NCI-H1436 (cell line): ENCODE data around the gene RNF2.
"Not testable (repeated sequence)": the region's sequence is repeated elsewhere in the genome, so short reads cannot be mapped to it uniquely, and the experiment has no call there.

Experiments
- DNase-seq: peaks from one replicate; lab custom pipeline; 2025; lab: John Stamatoyannopoulos, UW

The RNF2 gene

GRCh38 chr1:185050823-185051451, 5.6 kb downstream of the RNF2 start:
- no peak for DNase-seq

DNA sequence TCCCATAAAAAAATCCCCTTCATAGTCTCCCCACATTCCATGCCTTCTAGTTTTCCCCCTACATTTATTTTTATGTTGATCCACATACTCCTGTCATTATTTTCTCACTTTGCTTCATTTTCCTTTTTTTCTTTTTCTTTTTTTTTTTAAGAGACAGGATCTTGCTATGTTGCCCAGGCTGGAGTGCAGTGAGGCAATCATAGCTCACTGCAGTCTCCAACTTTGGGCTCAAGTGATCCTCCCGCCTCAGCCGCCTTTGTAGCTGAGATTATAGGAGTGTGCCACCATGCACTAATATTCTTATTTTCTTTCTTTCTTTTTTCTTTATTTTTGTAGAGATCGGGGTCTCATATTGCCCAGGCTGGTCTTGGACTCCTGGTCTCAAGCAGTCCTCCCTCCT, 7.8 kb downstream of the RNF2 start:
- no peak for DNase-seq

GRCh38 chr1:185054365-185055060, 9.2 kb downstream of the RNF2 start:
- DNase-seq: no peak

GRCh38 chr1:185058110-185058509, 12.8 kb downstream of the RNF2 start:
- DNase-seq: no peak

GRCh38 chr1:185058876-185059275, 13.5 kb downstream of the RNF2 start:
- no peak for DNase-seq

- no peak for DNase-seq
These were observed 14.7 kb downstream of the RNF2 start for GRCh38 chr1:185059950-185060571.

GRCh38 chr1:185062710-185063370, 17.5 kb downstream of the RNF2 start:
- no peak for DNase-seq

DNA sequence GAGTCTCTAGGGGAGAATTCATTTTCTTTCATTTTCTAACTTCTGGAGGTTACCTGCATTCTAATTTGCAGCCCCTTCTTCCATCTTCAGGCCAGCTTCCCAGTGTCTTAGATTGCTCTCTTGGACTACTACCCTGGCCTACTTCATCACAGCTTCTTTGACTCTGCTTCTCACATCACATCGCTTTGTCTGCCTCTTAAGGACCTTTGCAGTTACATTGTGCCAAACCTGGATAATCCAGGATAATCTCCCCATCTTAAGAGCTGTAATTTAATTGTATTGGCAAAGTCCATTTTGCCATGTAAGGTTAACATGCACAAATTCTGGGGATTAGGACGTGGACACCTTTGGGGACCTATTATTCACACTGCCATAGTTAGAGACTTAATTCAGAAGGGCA, 18.4 kb downstream of the RNF2 start:
- DNase-seq: no peak

DNA sequence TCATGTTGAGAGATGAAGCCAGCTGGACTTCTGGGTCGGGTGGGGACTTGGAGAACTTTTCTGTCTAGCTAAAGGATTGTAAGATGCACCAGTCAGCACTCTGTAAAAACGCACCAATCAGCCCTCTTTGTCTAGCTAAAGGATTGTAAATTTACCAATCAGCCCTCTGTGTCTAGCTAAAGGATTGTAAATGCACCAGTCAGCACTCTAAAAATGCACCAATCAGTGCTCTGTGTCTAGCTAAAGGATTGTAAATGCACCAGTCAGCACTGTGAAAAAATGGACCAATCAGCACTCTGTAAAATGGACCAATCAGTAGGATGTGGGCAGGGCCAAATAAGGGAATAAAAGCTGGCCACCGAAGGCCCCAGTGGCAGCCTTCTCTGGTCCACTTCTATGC, 19.6 kb downstream of the RNF2 start:
- DNase-seq: not testable (repeated sequence)

DNA sequence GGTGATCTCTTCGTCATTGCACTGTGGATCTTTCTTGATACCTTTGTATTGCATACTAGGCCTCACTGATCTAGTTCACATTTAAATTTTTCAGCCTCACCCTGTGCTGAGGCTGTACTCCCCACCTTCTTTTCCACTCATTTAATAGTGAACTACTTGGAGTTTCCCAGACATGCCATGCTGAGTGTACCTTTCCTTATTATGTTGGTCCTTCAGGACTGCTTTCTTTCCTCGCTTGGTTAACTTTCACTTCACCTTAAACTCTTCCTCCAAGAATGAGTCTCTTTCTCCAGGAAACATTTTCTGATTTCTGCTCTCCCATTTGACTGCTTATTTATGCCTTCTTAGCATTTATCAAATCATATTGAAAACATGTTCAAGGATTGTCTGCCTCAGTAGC, 20.8 kb downstream of the RNF2 start:
- no peak for DNase-seq

GRCh38 chr1:185068341-185068740, 23.0 kb downstream of the RNF2 start:
- no peak for DNase-seq

- DNase-seq: no peak
These were observed 23.9 kb downstream of the RNF2 start for GRCh38 chr1:185069202-185069772.

DNA sequence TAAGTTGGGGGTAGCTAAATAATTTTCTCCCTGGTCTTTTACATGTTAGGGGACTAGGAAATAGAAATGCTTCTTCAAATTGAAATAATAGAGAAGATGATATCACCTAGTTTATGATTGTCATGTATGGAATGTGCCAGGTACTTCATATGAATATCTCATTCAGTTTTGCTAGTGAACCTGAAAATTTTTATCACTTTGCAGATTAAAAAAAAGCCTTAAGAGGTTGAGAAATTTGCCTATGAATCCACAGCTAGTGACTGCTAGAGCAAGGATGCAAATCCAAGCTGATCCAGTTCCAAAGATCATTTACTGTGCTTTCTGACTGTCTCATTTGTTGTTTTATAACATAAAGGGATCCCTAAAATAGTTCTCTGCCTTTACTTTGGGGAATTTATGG, 24.7 kb downstream of the RNF2 start:
- DNase-seq: no peak

GRCh38 chr1:185073725-185074124, 28.4 kb downstream of the RNF2 start:
- DNase-seq: no peak

GRCh38 chr1:185074307-185074706, 28.9 kb downstream of the RNF2 start:
- no peak for DNase-seq

DNA sequence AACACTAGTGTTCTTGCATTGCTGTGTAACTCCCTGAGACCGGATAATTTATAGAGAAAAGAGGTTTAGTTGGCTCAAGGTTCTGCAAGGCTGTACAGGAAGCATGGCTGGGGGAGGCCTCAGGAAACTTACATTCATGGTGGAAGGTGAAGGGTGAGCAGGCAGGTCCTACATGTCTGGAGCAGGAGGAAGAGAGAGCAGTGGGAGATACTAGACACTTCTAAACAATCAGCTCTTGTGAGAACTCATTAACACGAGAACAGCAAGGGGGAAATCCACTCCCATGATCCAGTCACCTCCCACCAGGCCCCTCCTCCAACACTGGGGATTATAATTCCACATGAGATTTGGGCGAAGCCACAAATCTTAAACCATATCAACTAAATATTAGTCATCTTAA, 30.1 kb downstream of the RNF2 start:
- DNase-seq: no peak

- DNase-seq: no peak
These were observed 32.0 kb downstream of the RNF2 start for GRCh38 chr1:185077374-185077773.

GRCh38 chr1:185080422-185080821, 35.1 kb downstream of the RNF2 start:
- DNase-seq: no peak

- no peak for DNase-seq
These were observed 38.5 kb downstream of the RNF2 start for GRCh38 chr1:185083818-185084217.

GRCh38 chr1:185087101-185087500, 41.7 kb downstream of the RNF2 start:
- DNase-seq: no peak

DNA sequence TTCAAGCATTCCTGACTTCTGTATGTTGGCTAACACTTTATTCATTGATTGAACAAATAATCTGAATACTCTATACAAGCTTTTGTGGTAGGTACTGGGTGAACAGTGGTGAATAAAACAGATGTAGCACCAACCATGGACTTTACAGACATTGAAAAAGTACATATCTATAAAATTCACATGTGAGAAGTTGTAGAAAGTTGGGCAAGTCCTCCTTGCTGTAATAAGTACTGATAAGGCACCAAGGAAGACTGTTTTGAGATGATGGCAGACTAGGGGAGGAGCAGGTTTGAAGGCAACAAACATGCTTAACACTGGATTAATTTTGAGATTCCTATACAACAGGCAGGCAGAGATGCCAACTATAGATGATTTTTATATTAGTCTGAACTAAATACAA, 42.4 kb downstream of the RNF2 start:
- no peak for DNase-seq

DNA sequence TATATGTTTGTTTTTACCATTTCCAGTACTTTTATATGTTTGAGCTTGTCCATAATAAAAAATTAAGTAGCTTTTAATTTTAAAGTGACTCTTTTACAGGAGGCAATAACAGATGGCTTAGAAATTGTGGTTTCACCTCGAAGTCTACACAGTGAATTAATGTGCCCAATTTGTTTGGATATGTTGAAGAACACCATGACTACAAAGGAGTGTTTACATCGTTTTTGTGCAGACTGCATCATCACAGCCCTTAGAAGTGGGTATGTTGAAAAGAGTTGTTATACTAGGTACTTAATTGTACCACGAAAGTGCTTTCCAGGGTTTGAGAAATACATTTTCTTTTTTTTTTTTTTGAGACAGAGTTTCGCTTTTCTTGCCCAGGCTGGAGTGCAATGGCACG, 46.1 kb downstream of the RNF2 start:
- DNase-seq: peak; percentile 1

GRCh38 chr1:185094761-185095160, 49.4 kb downstream of the RNF2 start:
- DNase-seq: no peak
